Peyer's patch (tissue), 4 donors: ENCODE measurements around the gene NDUFB5. TPM values are rescaled to one million over a fixed set of nuclear protein-coding genes. Genes with fewer than 3 reads are reported as not detected.

Source experiments
- DNase-seq, 3 donors: peaks; one replicate each; pipeline ENCODE4 v3.0.0-alpha.2; 2017 to 2019
- H3K27ac ChIP-seq, 4 donors: fragments of 200-600 bp; sonication (generic); one replicate each; pipeline ENCODE4 v1.5.1; 2016 to 2019
- H3K27me3 ChIP-seq, 2 donors: fragments of 200-600 bp; sonication (generic); one replicate each; pipeline ENCODE4 v1.5.1; 2019
- H3K36me3 ChIP-seq, 3 donors: fragments of 200-600 bp; sonication (generic); one replicate each; pipeline ENCODE4 v1.5.1; 2016 to 2019
- H3K4me1 ChIP-seq, 4 donors: fragments of 200-600 bp; sonication (generic); one replicate each; pipeline ENCODE4 v1.5.1; 2016 to 2019
- H3K4me3 ChIP-seq, 4 donors: fragments of 200-600 bp; sonication (generic); 1 replicate in 3 of 4; 2 replicates in 1 of 4; pipeline ENCODE4 v1.5.1; 2016 to 2019; ENCODE audit warnings: mild to moderate bottlenecking in 1 of 4
- H3K9me3 ChIP-seq, 4 donors: fragments of 200-600 bp; sonication (generic); one replicate each; pipeline ENCODE4 v1.5.1; 2016 to 2019; ENCODE audit warnings: mild to moderate bottlenecking in 1 of 4
- POLR2A ChIP-seq, 2 donors: fragments of 450-650 bp; IDR thresholded peaks; one replicate each; pipeline ENCODE4 v1.5.1; 2017; ENCODE audit warnings: antibody characterized with exemption in 2 of 2, mild to moderate bottlenecking in 2 of 2, moderate library complexity in 2 of 2
- total RNA-seq, 4 donors: library from RNA; depleted of rRNA; stranded (reverse); fragments of >200 nt; gene quantifications; one replicate each; pipeline ENCODE4 v1.1.0, GENCODE V29; 2016
- TF ChIP-seq, protein P1 (sequence below), 6 experiments: fragments of 450-650 bp in 4 of 6; fragments of 200-600 bp in 2 of 6; sonication (generic) in 1 of 6; IDR thresholded peaks; one replicate each; pipeline ENCODE4 v1.5.1; 2017 to 2019; ENCODE audit warnings: antibody characterized with exemption in 6 of 6, mild to moderate bottlenecking in 3 of 6, moderate library complexity in 1 of 6

NDUFB5 gene
- total RNA-seq, 4 donors from 2014 or later: 75.5 to 155 (median 88.7) TPM

DNA sequence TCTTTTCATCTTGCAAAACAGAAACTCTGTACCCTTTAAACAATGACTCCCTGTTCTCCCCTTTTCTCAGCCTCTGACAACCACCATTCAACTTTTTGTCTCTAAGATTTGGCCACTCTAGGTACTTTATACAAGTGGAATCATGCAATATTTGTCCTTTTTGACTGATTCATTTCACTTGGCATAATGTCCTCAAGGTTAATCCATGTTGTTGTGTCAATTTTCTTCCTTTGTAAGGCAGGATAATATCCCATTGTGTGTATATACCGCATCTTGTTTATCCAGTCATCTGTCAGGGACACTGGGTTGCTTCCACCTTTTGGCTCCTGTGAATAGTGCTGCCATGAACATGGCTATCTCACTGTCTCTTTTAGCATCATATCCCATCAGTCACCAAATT, 58.5 kb downstream of the NDUFB5 start:
- no peaks in the 10 kb centered on the region for H3K36me3 ChIP-seq
- DNase-seq: no peak
- H3K9me3 ChIP-seq: no peaks in the 10 kb centered on the region
- H3K4me3 ChIP-seq: no peak overlapping the region
- TF ChIP-seq POLR2A (IDR thresholded peaks at IDR 0.05): no peak
- TF ChIP-seq, protein P1, sequence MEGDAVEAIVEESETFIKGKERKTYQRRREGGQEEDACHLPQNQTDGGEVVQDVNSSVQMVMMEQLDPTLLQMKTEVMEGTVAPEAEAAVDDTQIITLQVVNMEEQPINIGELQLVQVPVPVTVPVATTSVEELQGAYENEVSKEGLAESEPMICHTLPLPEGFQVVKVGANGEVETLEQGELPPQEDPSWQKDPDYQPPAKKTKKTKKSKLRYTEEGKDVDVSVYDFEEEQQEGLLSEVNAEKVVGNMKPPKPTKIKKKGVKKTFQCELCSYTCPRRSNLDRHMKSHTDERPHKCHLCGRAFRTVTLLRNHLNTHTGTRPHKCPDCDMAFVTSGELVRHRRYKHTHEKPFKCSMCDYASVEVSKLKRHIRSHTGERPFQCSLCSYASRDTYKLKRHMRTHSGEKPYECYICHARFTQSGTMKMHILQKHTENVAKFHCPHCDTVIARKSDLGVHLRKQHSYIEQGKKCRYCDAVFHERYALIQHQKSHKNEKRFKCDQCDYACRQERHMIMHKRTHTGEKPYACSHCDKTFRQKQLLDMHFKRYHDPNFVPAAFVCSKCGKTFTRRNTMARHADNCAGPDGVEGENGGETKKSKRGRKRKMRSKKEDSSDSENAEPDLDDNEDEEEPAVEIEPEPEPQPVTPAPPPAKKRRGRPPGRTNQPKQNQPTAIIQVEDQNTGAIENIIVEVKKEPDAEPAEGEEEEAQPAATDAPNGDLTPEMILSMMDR (IDR thresholded peaks at IDR 0.05): no peak
- H3K4me1 ChIP-seq: no peaks in the 10 kb centered on the region
- no peak overlapping the region for H3K27ac ChIP-seq
- no peaks in the 10 kb centered on the region for H3K27me3 ChIP-seq

DNA sequence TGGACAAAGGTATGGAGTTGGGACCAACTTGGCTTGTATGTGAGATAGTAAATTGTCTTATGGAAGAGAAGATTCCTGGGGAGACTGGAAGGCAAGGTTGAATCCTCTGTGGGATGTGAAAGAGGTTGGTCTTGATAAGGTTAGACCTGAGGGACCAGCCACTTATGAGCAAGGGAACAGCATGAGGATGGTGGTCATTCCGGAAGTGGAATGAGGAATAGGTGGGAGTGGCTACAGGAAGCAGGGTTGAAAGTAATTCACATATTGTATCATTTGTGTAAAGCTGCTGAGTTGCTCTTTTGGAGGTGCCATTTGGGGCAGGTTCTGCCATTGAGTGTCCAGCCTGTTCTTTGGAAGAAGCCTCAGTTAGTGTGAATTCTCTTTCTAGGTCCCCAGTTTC, 61.4 kb downstream of the NDUFB5 start:
- Histone ChIP-seq H3K4me3 (no peak overlapping the region), H3K27me3 (no peaks in the 10 kb centered on the region), H3K36me3 (no peaks in the 10 kb centered on the region), H3K27ac (no peak overlapping the region), H3K4me1 (no peaks in the 10 kb centered on the region), H3K9me3 (no peaks in the 10 kb centered on the region)
- TF ChIP-seq, protein P1 (IDR thresholded peaks at IDR 0.05): no peak
- no peak for TF ChIP-seq POLR2A (IDR thresholded peaks at IDR 0.05)
- no peak for DNase-seq

DNA sequence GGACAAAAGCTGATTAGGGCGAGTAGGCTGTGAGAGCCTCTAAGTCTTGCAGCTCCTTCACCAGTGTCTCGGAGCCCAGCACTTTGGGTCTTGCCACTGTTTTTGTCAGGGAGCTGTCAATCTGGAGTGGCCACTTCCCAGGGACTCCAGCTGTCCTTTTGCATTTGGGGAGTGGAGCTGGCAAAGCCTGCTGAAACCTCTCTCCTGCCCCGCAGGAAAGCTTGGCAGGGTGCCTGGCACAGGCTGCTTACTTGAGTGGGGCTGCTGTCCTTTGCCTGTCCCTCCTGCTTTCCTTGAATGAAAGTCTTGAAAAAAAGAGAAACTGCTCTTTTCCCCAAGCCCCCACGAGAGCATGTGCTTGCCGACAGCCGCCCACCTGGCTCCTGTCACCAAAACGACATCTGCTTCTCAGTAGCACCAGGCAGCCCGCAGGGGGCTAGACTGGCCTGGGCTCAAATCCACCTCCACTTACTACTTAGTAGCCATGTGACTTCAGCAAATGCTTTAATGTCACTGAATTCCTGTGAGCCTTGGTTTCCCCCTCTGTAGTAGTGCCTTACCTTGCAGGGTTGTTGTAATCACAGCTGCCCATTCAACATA, 61.9 kb downstream of the NDUFB5 start:
- Histone ChIP-seq H3K4me1 (no peaks in the 10 kb centered on the region), H3K27me3 (no peaks in the 10 kb centered on the region), H3K9me3 (no peaks in the 10 kb centered on the region), H3K36me3 (no peaks in the 10 kb centered on the region), H3K27ac (no peak overlapping the region), H3K4me3 (no peak overlapping the region)
- DNase-seq: no peak
- TF ChIP-seq, protein P1 (IDR thresholded peaks at IDR 0.05): no peak
- TF ChIP-seq POLR2A (IDR thresholded peaks at IDR 0.05): no peak

DNA sequence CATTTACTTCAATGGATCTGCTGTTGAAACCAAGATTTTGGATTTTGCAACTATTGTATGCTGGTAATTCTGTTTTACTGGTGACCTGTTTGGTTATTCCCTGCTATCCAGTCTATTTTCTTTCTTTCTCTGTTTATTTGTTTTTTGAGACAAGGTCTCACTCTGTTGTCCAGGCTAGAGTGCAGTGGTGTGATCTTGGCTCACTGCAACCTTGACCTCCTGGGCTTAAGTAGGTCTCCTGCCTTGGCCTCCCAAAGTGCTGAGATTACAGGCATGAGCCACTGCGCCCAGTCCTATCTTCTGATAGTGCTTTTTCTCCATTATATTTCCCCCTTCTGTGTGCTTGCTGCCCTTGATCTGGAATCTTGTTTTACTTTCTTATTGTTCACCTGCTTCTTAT, 63.8 kb downstream of the NDUFB5 start:
- TF ChIP-seq, protein P1 (IDR thresholded peaks at IDR 0.05): no peak
- no peak for TF ChIP-seq POLR2A (IDR thresholded peaks at IDR 0.05)

DNA sequence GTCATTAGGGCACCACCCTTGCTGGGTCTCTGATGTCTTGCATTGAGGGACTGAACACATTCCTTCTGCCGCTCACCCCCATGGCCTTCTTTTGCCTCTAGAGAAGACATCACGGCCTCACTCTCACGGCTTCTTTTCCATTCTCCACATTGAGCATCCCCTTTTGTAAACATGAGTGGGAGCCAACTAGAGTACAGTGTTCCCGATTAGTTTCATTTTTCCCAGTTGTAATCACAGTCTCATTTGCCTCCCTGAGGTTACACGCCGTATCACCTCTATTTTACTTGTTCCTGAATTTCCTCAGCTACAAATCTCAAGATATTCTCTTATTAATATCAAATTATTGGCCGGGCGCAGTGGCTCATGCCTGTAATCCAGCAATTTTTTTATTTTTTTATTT, 65.7 kb downstream of the NDUFB5 start:
- Histone ChIP-seq H3K4me1 (no peaks in the 10 kb centered on the region), H3K36me3 (no peaks in the 10 kb centered on the region), H3K27me3 (no peaks in the 10 kb centered on the region), H3K27ac (no peak overlapping the region), H3K4me3 (no peak overlapping the region), H3K9me3 (no peaks in the 10 kb centered on the region)
- DNase-seq: no peak
- TF ChIP-seq, protein P1 (IDR thresholded peaks at IDR 0.05): no peak
- no peak for TF ChIP-seq POLR2A (IDR thresholded peaks at IDR 0.05)

More for the DNA sequence above, 63.8 kb downstream of the NDUFB5 start:
- no peaks in the 10 kb centered on the region for H3K4me1 ChIP-seq
- no peak for DNase-seq
- no peak overlapping the region for H3K4me3 ChIP-seq
- no peaks in the 10 kb centered on the region for H3K27me3 ChIP-seq
- no peak overlapping the region for H3K27ac ChIP-seq
- H3K9me3 ChIP-seq: no peaks in the 10 kb centered on the region
- H3K36me3 ChIP-seq: no peaks in the 10 kb centered on the region

DNA sequence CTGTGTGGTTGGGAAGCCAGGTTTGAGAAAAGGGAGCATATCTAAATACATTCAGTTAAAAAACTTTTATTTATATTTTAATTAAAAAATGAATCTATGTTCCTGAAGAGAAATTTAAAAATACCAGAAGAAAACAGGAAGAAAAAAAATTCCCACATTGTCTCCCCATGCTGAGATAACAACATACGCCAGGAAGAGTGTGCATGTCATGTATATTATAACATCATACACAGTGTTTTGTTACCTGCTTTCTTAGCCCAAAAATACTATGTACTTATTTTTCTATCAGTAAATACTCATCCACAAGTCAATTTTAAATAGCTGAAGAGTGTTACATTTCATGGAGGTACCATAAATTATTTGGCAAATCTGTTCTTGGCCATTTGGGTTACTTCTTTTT, 66.7 kb downstream of the NDUFB5 start:
- DNase-seq: no peak
- Histone ChIP-seq H3K4me1 (no peaks in the 10 kb centered on the region), H3K9me3 (no peaks in the 10 kb centered on the region), H3K27me3 (no peaks in the 10 kb centered on the region), H3K36me3 (no peaks in the 10 kb centered on the region), H3K4me3 (no peak overlapping the region), H3K27ac (no peak overlapping the region)
- no peak for TF ChIP-seq POLR2A (IDR thresholded peaks at IDR 0.05)
- TF ChIP-seq, protein P1 (IDR thresholded peaks at IDR 0.05): no peak
